ENCODE results near the gene SLC5A10.

GRCh38 chr17:18997650-18998196, 45.8 kb downstream of the SLC5A10 start:
- no peak for TF ChIP-seq POLR2AphosphoS5 (IDR thresholded peaks at IDR 0.05; ENCODE audit: low read depth)
- no peak for TF ChIP-seq CTCF (conservative IDR thresholded peaks at IDR 0.05; ENCODE audit: low read depth in 2 of 2)
- no peak for TF ChIP-seq EZH2 (IDR thresholded peaks at IDR 0.05; ENCODE audit: low read depth, unreplicated experiment)
- no peak for TF ChIP-seq EZH2phosphoT487 (IDR thresholded peaks at IDR 0.05; ENCODE audit: unreplicated experiment)
- no peak for TF ChIP-seq ZNF114 (CRISPR knock-in tag; IDR thresholded peaks at IDR 0.05)
- no peak for TF ChIP-seq REST (IDR thresholded peaks at IDR 0.05; ENCODE audit: unreplicated experiment)
- no peak for TF ChIP-seq NANOG (IDR thresholded peaks at IDR 0.05; ENCODE audit: borderline replicate concordance)
- TF ChIP-seq ZNF462 (CRISPR knock-in tag; IDR thresholded peaks at IDR 0.05), result no peak
- no peak for TF ChIP-seq CREB1 (CRISPR knock-in tag; IDR thresholded peaks at IDR 0.05; ENCODE audit: low read depth)
- no peak for TF ChIP-seq JUNB (IDR thresholded peaks at IDR 0.05; ENCODE audit: unreplicated experiment)
- no peak for TF ChIP-seq ETS1 (IDR thresholded peaks at IDR 0.05)

All from GM23338 (cell line).